Fibroblast of lung (primary cell): Measurements from ENCODE around the gene SLC6A13.

ENCODE experiments used
- EZH2 ChIP-seq: IDR thresholded peaks from 2 replicates; pipeline ENCODE4 v1.5.1; 2012; ENCODE audit warnings: low read length, control low read depth, mild to moderate bottlenecking; ENCODE audit errors: missing control alignments
- TF ChIP-seq, protein P1 (sequence below), 2 donors: IDR thresholded peaks in 1 of 2; conservative IDR thresholded peaks in 1 of 2; 1 replicate in 1 of 2; 2 replicates in 1 of 2; pipeline ENCODE4 v1.5.1; 2011 to 2012; ENCODE audit warnings: low read length in 2 of 2, control low read depth in 1 of 2, inconsistent platforms in 1 of 2, low read depth in 1 of 2, mild to moderate bottlenecking in 1 of 2

DNA sequence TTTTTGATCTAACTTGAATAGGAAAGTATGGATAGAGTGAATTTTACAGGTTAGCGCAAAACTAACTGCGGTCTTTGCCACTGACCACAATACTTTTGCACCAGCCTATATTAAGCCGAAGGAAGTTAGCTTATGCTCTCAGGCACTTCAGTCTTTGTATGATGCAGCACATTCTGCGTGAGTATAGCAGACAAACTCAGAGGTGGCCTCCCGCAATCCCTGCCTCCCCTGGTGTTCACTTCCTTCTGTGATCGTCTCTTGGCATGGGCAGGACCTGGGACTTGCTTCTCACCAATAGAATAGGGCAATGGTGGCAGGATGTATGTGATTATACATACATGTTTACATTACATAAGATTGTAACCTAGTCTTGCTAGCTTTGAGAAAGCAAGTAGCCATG is 10.3 kb upstream of the SLC6A13 start:
- TF ChIP-seq, protein P1, sequence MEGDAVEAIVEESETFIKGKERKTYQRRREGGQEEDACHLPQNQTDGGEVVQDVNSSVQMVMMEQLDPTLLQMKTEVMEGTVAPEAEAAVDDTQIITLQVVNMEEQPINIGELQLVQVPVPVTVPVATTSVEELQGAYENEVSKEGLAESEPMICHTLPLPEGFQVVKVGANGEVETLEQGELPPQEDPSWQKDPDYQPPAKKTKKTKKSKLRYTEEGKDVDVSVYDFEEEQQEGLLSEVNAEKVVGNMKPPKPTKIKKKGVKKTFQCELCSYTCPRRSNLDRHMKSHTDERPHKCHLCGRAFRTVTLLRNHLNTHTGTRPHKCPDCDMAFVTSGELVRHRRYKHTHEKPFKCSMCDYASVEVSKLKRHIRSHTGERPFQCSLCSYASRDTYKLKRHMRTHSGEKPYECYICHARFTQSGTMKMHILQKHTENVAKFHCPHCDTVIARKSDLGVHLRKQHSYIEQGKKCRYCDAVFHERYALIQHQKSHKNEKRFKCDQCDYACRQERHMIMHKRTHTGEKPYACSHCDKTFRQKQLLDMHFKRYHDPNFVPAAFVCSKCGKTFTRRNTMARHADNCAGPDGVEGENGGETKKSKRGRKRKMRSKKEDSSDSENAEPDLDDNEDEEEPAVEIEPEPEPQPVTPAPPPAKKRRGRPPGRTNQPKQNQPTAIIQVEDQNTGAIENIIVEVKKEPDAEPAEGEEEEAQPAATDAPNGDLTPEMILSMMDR (conservative IDR thresholded peaks at IDR 0.05 in 1 of 2, IDR thresholded peaks at IDR 0.05 in 1 of 2; ENCODE audit: low read depth in 1 of 2, low read length in 2 of 2), result no peak
- no peak for TF ChIP-seq EZH2
